H1 (cell line): ENCODE data around the gene MYH7. TPM values are rescaled to one million over a fixed set of nuclear protein-coding genes. Genes with fewer than 3 reads are reported as not detected.

Experiments
- CBX8 ChIP-seq: fragments of 300-800, 300-1000 bp; sonication (generic); IDR thresholded peaks from 2 replicates; pipeline ENCODE4 v1.7.1; 2016; ENCODE audit warnings: low read depth, low read length, borderline replicate concordance
- CHD7 ChIP-seq: fragments of 300-600 bp; sonication (generic); IDR thresholded peaks from 2 replicates; pipeline ENCODE4 v1.7.1; 2012; ENCODE audit warnings: low read length, moderate library complexity, mild to moderate bottlenecking, inconsistent platforms; ENCODE audit not compliant: insufficient replicate concordance
- E2F6 ChIP-seq: IDR thresholded peaks from 2 replicates; pipeline ENCODE4 v1.6.1; 2012; ENCODE audit warnings: inconsistent platforms
- KDM4A ChIP-seq: IDR thresholded peaks from one replicate; pipeline ENCODE4 v1.7.1; 2012; ENCODE audit warnings: low read depth, mild to moderate bottlenecking, moderate library complexity, low read length, inconsistent platforms; ENCODE audit not compliant: severe bottlenecking
- MAX ChIP-seq: IDR thresholded peaks from 2 replicates; pipeline ENCODE4 v1.6.1; 2012; ENCODE audit warnings: inconsistent platforms
- RAD21 ChIP-seq, 2 experiments: IDR thresholded peaks in 1 of 2; conservative IDR thresholded peaks in 1 of 2; 2 replicates each; pipeline ENCODE4 v1.6.1; 2011; ENCODE audit warnings: low read depth in 2 of 2, low read length in 2 of 2, improper control_type of control experiment in 1 of 2, inconsistent platforms in 1 of 2, mild to moderate bottlenecking in 1 of 2, moderate library complexity in 1 of 2
- RFX5 ChIP-seq: IDR thresholded peaks from 2 replicates; pipeline ENCODE4 v1.6.1; 2011; ENCODE audit warnings: low read depth, low read length, improper control_type of control experiment, borderline replicate concordance
- SIRT6 ChIP-seq: IDR thresholded peaks from one replicate; pipeline ENCODE4 v1.7.1; 2012; ENCODE audit warnings: low read length, inconsistent platforms
- SIX5 ChIP-seq: IDR thresholded peaks from 2 replicates; pipeline ENCODE4 v1.6.1; 2011; ENCODE audit warnings: mild to moderate bottlenecking, low read depth, low read length
- SP4 ChIP-seq: IDR thresholded peaks from 2 replicates; pipeline ENCODE4 v1.6.1; 2012; ENCODE audit warnings: low read length, inconsistent platforms
- polyA plus RNA-seq, 7 experiments: library from polyadenylated mRNA; depleted of rRNA in 3 of 7; stranded (reverse) in 5 of 7; unstranded in 2 of 7; fragments of >200 nt in 5 of 7; fragments of 200-250 nt in 2 of 7; gene quantifications; 1 replicate in 5 of 7; 2 replicates in 1 of 7; 4 replicates in 1 of 7; pipeline versions ENCODE4 v1.2.1 to v1.2.3, GENCODE V29; 2011 to 2013; ENCODE audit warnings: missing spikeins in 2 of 7, mixed read lengths in 2 of 7
- total RNA-seq: library from RNA; stranded (reverse); fragmentation: NEBNext Ultra II Directional; extraction: Animal tissue kit (Norgen Biotek cat#: 25700); gene quantifications from 2 replicates; pipeline ENCODE4 v1.2.1, GENCODE V29; 2021

The MYH7 gene
- total and polyA plus RNA-seq, 2 of the 8 experiments (the other 6 are each of a cell fraction or from before 2014, with no cell fraction given) = not detected

GRCh38 chr14:23483236-23483854 is 47.9 kb upstream of the MYH7 start (continued):
- TF ChIP-seq SP4 (no peak), MAX (no peak; the same call in 1 of the 2 replicates), KDM4A (no peak), CBX8 (no peak), RAD21 (IDR thresholded peaks at IDR 0.05 in 1 of 2, conservative IDR thresholded peaks at IDR 0.05 in 1 of 2; ENCODE audit: low read depth in 2 of 2, low read length in 2 of 2) (peak; percentile 93 to 96), SIX5 (no peak), CHD7 (no peak), RFX5 (no peak), E2F6 (no peak), SIRT6 (no peak)
